Liver (tissue), 9 donors: ENCODE measurements around the gene RAE1. TPM values are rescaled to one million over a fixed set of nuclear protein-coding genes. Genes with fewer than 3 reads are reported as not detected.

ENCODE experiments used
- DNase-seq: peaks from one replicate; pipeline ENCODE4 v3.0.0-alpha.2; 2017; ENCODE audit warnings: low spot score
- H3K27ac ChIP-seq, 2 donors: one replicate each; pipeline ENCODE4 v1.7.0; 2013; ENCODE audit warnings: inconsistent platforms in 2 of 2, low read length in 2 of 2, control low read depth in 1 of 2, low read depth in 1 of 2, mild to moderate bottlenecking in 1 of 2
- H3K27me3 ChIP-seq, 4 donors: one replicate each; pipeline versions ENCODE4 v1.6.1 to v1.7.0; 2013; ENCODE audit warnings: low read length in 3 of 4, inconsistent platforms in 1 of 4, mild to moderate bottlenecking in 1 of 4, moderate library complexity in 1 of 4; ENCODE audit not compliant: control insufficient read depth in 4 of 4, insufficient read depth in 4 of 4
- H3K36me3 ChIP-seq, 4 donors: one replicate each; pipeline versions ENCODE4 v1.6.1 to v1.7.0; 2013; ENCODE audit warnings: low read length in 3 of 4, mild to moderate bottlenecking in 3 of 4, low read depth in 1 of 4, moderate library complexity in 1 of 4; ENCODE audit not compliant: control insufficient read depth in 4 of 4, insufficient read depth in 3 of 4
- H3K4me1 ChIP-seq, 4 donors: one replicate each; pipeline versions ENCODE4 v1.6.1 to v1.7.0; 2013; ENCODE audit warnings: low read length in 3 of 4, mild to moderate bottlenecking in 3 of 4, moderate library complexity in 1 of 4; ENCODE audit not compliant: control insufficient read depth in 4 of 4, insufficient read depth in 4 of 4
- H3K4me3 ChIP-seq, 3 donors: one replicate each; pipeline versions ENCODE4 v1.6.1 to v1.7.0; 2013; ENCODE audit warnings: low read length in 3 of 3, control low read depth in 1 of 3, low read depth in 1 of 3, mild to moderate bottlenecking in 1 of 3
- H3K9ac ChIP-seq, 2 donors: one replicate each; pipeline ENCODE4 v1.7.0; 2013; ENCODE audit warnings: low read length in 2 of 2, mild to moderate bottlenecking in 2 of 2, moderate library complexity in 2 of 2, control low read depth in 1 of 2, low read depth in 1 of 2
- H3K9me3 ChIP-seq, 4 donors: one replicate each; pipeline versions ENCODE4 v1.6.1 to v1.7.0; 2013; ENCODE audit warnings: low read length in 3 of 4; ENCODE audit not compliant: control insufficient read depth in 4 of 4
- ATF3 ChIP-seq: IDR thresholded peaks from 2 replicates; pipeline ENCODE4 v1.6.1; 2016; ENCODE audit warnings: antibody characterized with exemption
- EGR1 ChIP-seq, 2 donors: IDR thresholded peaks; 2 replicates each; pipeline ENCODE4 v1.6.1; 2016 to 2018; ENCODE audit warnings: antibody characterized with exemption in 2 of 2, low read depth in 2 of 2
- FOXA1 ChIP-seq: IDR thresholded peaks from 2 replicates; pipeline ENCODE4 v1.6.1; 2016; ENCODE audit warnings: antibody characterized with exemption
- HNF4A ChIP-seq, 2 donors: conservative IDR thresholded peaks; 2 replicates each; pipeline ENCODE4 v1.6.1; 2016; ENCODE audit warnings: antibody characterized with exemption in 2 of 2, mild to moderate bottlenecking in 2 of 2
- HNF4G ChIP-seq: IDR thresholded peaks from 2 replicates; pipeline ENCODE4 v1.6.1; 2016; ENCODE audit warnings: antibody characterized with exemption
- MAX ChIP-seq: IDR thresholded peaks from 2 replicates; pipeline ENCODE4 v1.6.1; 2016; ENCODE audit warnings: antibody characterized with exemption
- NR2F2 ChIP-seq: IDR thresholded peaks from 2 replicates; pipeline ENCODE4 v1.6.1; 2016; ENCODE audit warnings: antibody characterized with exemption
- RAD21 ChIP-seq, 2 donors: IDR thresholded peaks; 2 replicates each; pipeline ENCODE4 v1.6.1; 2016; ENCODE audit warnings: antibody characterized with exemption in 2 of 2, mild to moderate bottlenecking in 2 of 2
- REST ChIP-seq: IDR thresholded peaks from 2 replicates; pipeline ENCODE4 v1.6.1; 2016; ENCODE audit warnings: antibody characterized with exemption, mild to moderate bottlenecking
- RXRA ChIP-seq, 2 donors: IDR thresholded peaks; 2 replicates each; pipeline ENCODE4 v1.6.1; 2017 to 2018; ENCODE audit warnings: antibody characterized with exemption in 2 of 2, mild to moderate bottlenecking in 1 of 2
- SP1 ChIP-seq: IDR thresholded peaks from 2 replicates; pipeline ENCODE4 v1.6.1; 2018; ENCODE audit warnings: antibody characterized with exemption, mild to moderate bottlenecking
- TAF1 ChIP-seq: conservative IDR thresholded peaks from 2 replicates; pipeline ENCODE4 v1.6.1; 2016; ENCODE audit warnings: antibody characterized with exemption, mild to moderate bottlenecking
- YY1 ChIP-seq: IDR thresholded peaks from 2 replicates; pipeline ENCODE4 v1.6.1; 2016; ENCODE audit warnings: antibody characterized with exemption, mild to moderate bottlenecking
- ZBTB33 ChIP-seq: IDR thresholded peaks from 2 replicates; pipeline ENCODE4 v1.6.1; 2016; ENCODE audit warnings: antibody characterized with exemption
- WGBS: extraction: QIAGEN DNeasy Blood & Tissue Kit; methylation state at CpG from one replicate; pipeline ENCODE4 v1.1.7; 2013; 5-methylcytosine and 5-hydroxymethylcytosine counted together
- polyA plus RNA-seq, 2 donors: library from polyadenylated mRNA; stranded (reverse) in 1 of 2; unstranded in 1 of 2; fragments of 200-250 nt in 1 of 2; fragments of >200 nt in 1 of 2; fragmentation: Nextera tagmentation in 1 of 2; extraction: Ambion mirVana in 1 of 2; gene quantifications; one replicate each; pipeline versions ENCODE4 v1.2.1 to v1.2.3, GENCODE V29; 2013 to 2015
- total RNA-seq, 2 donors: library from RNA; depleted of rRNA; stranded (reverse); fragments of >200 nt; gene quantifications; one replicate each; pipeline ENCODE4 v1.2.3, GENCODE V29; 2014
- donor health status: healthy.
- donor health status: healthy.
- donor health status: healthy.
- donor health status: healthy.
- donor health status: healthy.

Gene RAE1
- total and polyA plus RNA-seq, 4 donors, result 10.0 to 15.5 (median 13.5) TPM

GRCh38 chr20:57420571-57421252 lies 69.7 kb downstream of the RAE1 start (continued):
- TF ChIP-seq REST, result no peak
- TF ChIP-seq HNF4G, result no peak
- TF ChIP-seq RAD21 (IDR thresholded peaks at IDR 0.05), result no peak
- no peak for TF ChIP-seq YY1
- TF ChIP-seq MAX, result no peak
- TF ChIP-seq SP1, result no peak

- 92% methylated on average over 26 of the region's 26 CpGs for WGBS
- no peak for DNase-seq
Measured at GRCh38 chr20:57421253-57422220, 70.5 kb downstream of the RAE1 start.

More at GRCh38 chr20:57421253-57422220, 70.5 kb downstream of the RAE1 start:
- H3K4me1 ChIP-seq, result peaks cover 0 to 27% (median 14%) of the 10 kb centered on the region in 4 donors
- H3K9ac ChIP-seq, result no peak overlapping the region
- TF ChIP-seq HNF4G, result no peak
- no peak for TF ChIP-seq ZBTB33
- TF ChIP-seq RXRA (IDR thresholded peaks at IDR 0.05), result no peak
- TF ChIP-seq NR2F2, result no peak
- TF ChIP-seq EGR1 (IDR thresholded peaks at IDR 0.05; ENCODE audit: low read depth in 2 of 2), result no peak
- no peak for TF ChIP-seq HNF4A (conservative IDR thresholded peaks at IDR 0.05)
- TF ChIP-seq ATF3, result no peak
- no peak for TF ChIP-seq FOXA1
- TF ChIP-seq TAF1, result no peak
- H3K27ac ChIP-seq, result no peak overlapping the region
- no peaks in the 10 kb centered on the region for H3K27me3 ChIP-seq
- H3K4me3 ChIP-seq, result no peak overlapping the region
- no peaks in the 10 kb centered on the region for H3K9me3 ChIP-seq
- no peaks in the 10 kb centered on the region for H3K36me3 ChIP-seq
